Panc1 (cell line): ENCODE data around the gene CCR1. TPM values are rescaled to one million over a fixed set of nuclear protein-coding genes. Genes with fewer than 3 reads are reported as not detected.

Experiments used
- ATAC-seq: fragments of 200-7000 bp; cut with Tn5 transposase; 2 replicates; pipeline ENCODE4 v1.9.1; 2020; ENCODE audit warnings: mild to moderate bottlenecking, moderate library complexity
- BruUV-seq: library from RNA; stranded (reverse); fragments of 400-500 nt; replicated peaks from 2 replicates; lab custom pipeline; 2021; lab: Mats Ljungman, UMichigan
- CTCF ChIA-PET: fragments of 300-600 bp; sonication (Branson Sonifier 250); formaldehyde crosslinking; loops from one replicate; lab custom pipeline; 2022; ENCODE audit warnings: antibody characterized with exemption; lab: Charles Lee
- POLR2A ChIA-PET: fragments of 300-600 bp; sonication (Branson Sonifier 250); formaldehyde crosslinking; loops from one replicate; lab custom pipeline; 2022; ENCODE audit warnings: antibody characterized with exemption; lab: Charles Lee
- DNase-seq: peaks from one replicate; pipeline ENCODE4 v3.0.0-alpha.2; 2010; ENCODE audit warnings: low read depth, low spot score
- H3K27ac ChIP-seq: 2 replicates; pipeline ENCODE4 v1.5.1; 2011; ENCODE audit warnings: mild to moderate bottlenecking, low read length, inconsistent platforms
- H3K27me3 ChIP-seq: fragments of 200-500 bp; sonication (Bioruptor generic); 2 replicates; pipeline ENCODE4 v1.6.0; 2014; ENCODE audit warnings: low read length, inconsistent platforms; ENCODE audit not compliant: control insufficient read depth, insufficient read depth
- H3K36me3 ChIP-seq: fragments of 200-500 bp; sonication (Bioruptor generic); 2 replicates; pipeline ENCODE4 v1.5.1; 2014; ENCODE audit warnings: inconsistent platforms, mild to moderate bottlenecking, low read length, moderate library complexity; ENCODE audit not compliant: control insufficient read depth, insufficient read depth
- H3K4me1 ChIP-seq: 2 replicates; pipeline ENCODE4 v1.5.1; 2011; ENCODE audit warnings: inconsistent platforms, mild to moderate bottlenecking, low read length, moderate library complexity; ENCODE audit not compliant: control insufficient read depth, insufficient read depth
- H3K4me3 ChIP-seq, 2 experiments: 2 replicates each; pipeline ENCODE4 v1.5.1; 2011 to 2012; ENCODE audit warnings: low read depth in 2 of 2, low read length in 2 of 2, mild to moderate bottlenecking in 2 of 2, inconsistent platforms in 1 of 2, moderate library complexity in 1 of 2
- H3K9me3 ChIP-seq: fragments of 200-500 bp; sonication (Bioruptor generic); 2 replicates; pipeline ENCODE4 v1.5.1; 2014; ENCODE audit warnings: low read depth, mild to moderate bottlenecking, inconsistent platforms, low read length, moderate library complexity; ENCODE audit not compliant: control insufficient read depth, insufficient read depth
- CTCF ChIP-seq: fragments of 450-650 bp; IDR thresholded peaks from 2 replicates; pipeline ENCODE4 v1.5.1; 2017; ENCODE audit warnings: mild to moderate bottlenecking
- POLR2AphosphoS5 ChIP-seq: IDR thresholded peaks from 2 replicates; pipeline ENCODE4 v1.6.1; 2012; ENCODE audit warnings: mild to moderate bottlenecking, low read depth, low read length, moderate library complexity
- REST ChIP-seq, 2 experiments: IDR thresholded peaks; 2 replicates each; pipeline ENCODE4 v1.6.1; 2011 to 2012; ENCODE audit warnings: low read depth in 2 of 2, control low read depth in 1 of 2, low read length in 1 of 2, mild to moderate bottlenecking in 1 of 2, moderate library complexity in 1 of 2; ENCODE audit not compliant: insufficient read depth in 1 of 2
- SIN3A ChIP-seq: IDR thresholded peaks from 2 replicates; pipeline ENCODE4 v1.6.1; 2012; ENCODE audit warnings: low read depth, mild to moderate bottlenecking, low read length, moderate library complexity, borderline replicate concordance; ENCODE audit not compliant: insufficient read depth
- TCF7L2 ChIP-seq: IDR thresholded peaks from 2 replicates; pipeline ENCODE4 v1.6.1; 2011; ENCODE audit warnings: mild to moderate bottlenecking, low read depth, low read length, inconsistent platforms
- in situ Hi-C: cut with HindIII; loops from 2 replicates; pipeline ENCODE4 v1.10.0; 2016; ENCODE audit warnings: low sequenced_read_pairs, low pct_unique_long_range_greater_than_20kb
- intact Hi-C: fragments of 100-400 bp; cut with micrococcal nuclease; formaldehyde crosslinking; loops from one replicate; pipeline ENCODE4 v1.10.0; 2022; ENCODE audit not compliant: unreplicated experiment
- total RNA-seq: library from RNA; stranded (reverse); gene quantifications from one replicate; pipeline ENCODE4 v1.2.1, GENCODE V29; 2021; ENCODE audit not compliant: unreplicated experiment

Gene CCR1
- total RNA-seq, 1 experiment from 2014 or later: not detected

GRCh38 chr3:46168583-46169345, 39.3 kb downstream of the CCR1 start:
- BruUV-seq: no TSS peak
- Histone ChIP-seq H3K27ac (no peak overlapping the region), H3K9me3 (no peaks in the 10 kb centered on the region), H3K4me1 (no peaks in the 10 kb centered on the region), H3K36me3 (no peaks in the 10 kb centered on the region), H3K27me3 (no peaks in the 10 kb centered on the region), H3K4me3 (no peak overlapping the region)
- CTCF ChIA-PET: no interaction called here
- POLR2A ChIA-PET: no interaction called here
- no peak for ATAC-seq
- intact Hi-C loops (no loop called here), in situ Hi-C loops (no loop called here)
- no peak for DNase-seq
- TF ChIP-seq REST (IDR thresholded peaks at IDR 0.05; ENCODE audit: insufficient read depth in 1 of 2, low read depth in 2 of 2, low read length in 1 of 2) (no peak), CTCF (no peak), POLR2AphosphoS5 (no peak), TCF7L2 (no peak), SIN3A (no peak)

GRCh38 chr3:46163556-46164041, 44.5 kb downstream of the CCR1 start:
- intact Hi-C loops: no loop called here
- Histone ChIP-seq H3K9me3 (no peaks in the 10 kb centered on the region), H3K27me3 (no peaks in the 10 kb centered on the region), H3K36me3 (no peaks in the 10 kb centered on the region), H3K4me3 (no peak overlapping the region), H3K4me1 (no peaks in the 10 kb centered on the region), H3K27ac (no peak overlapping the region)
- POLR2A ChIA-PET: no interaction called here
- in situ Hi-C loops: no loop called here
- ATAC-seq: no peak
- TF ChIP-seq TCF7L2: no peak
- DNase-seq: no peak
- CTCF ChIA-PET: no interaction called here
- no TSS peak for BruUV-seq

GRCh38 chr3:46162975-46163555, 45.0 kb downstream of the CCR1 start:
- CTCF ChIA-PET: no interaction called here
- Histone ChIP-seq H3K9me3 (no peaks in the 10 kb centered on the region), H3K4me1 (no peaks in the 10 kb centered on the region), H3K27ac (no peak overlapping the region), H3K4me3 (no peak overlapping the region), H3K27me3 (no peaks in the 10 kb centered on the region), H3K36me3 (no peaks in the 10 kb centered on the region)
- in situ Hi-C loops (no loop called here), intact Hi-C loops (no loop called here)
- ATAC-seq: no peak
- DNase-seq: no peak
- TF ChIP-seq SIN3A (no peak), POLR2AphosphoS5 (no peak), TCF7L2 (no peak), CTCF (no peak), REST (IDR thresholded peaks at IDR 0.05; ENCODE audit: insufficient read depth in 1 of 2, low read depth in 2 of 2, low read length in 1 of 2) (no peak)
- BruUV-seq: no TSS peak
- POLR2A ChIA-PET: no interaction called here
